ENCODE results near the gene ITGA2B. TPM values are rescaled to one million over a fixed set of nuclear protein-coding genes. Genes with fewer than 3 reads are reported as not detected.

ITGA2B gene
- total and polyA plus RNA-seq, 2 of the 13 experiments (the other 11 are each of a cell fraction or from before 2014, with no cell fraction given): 0.38 to 1.1 TPM

- TF ChIP-seq, protein P1, sequence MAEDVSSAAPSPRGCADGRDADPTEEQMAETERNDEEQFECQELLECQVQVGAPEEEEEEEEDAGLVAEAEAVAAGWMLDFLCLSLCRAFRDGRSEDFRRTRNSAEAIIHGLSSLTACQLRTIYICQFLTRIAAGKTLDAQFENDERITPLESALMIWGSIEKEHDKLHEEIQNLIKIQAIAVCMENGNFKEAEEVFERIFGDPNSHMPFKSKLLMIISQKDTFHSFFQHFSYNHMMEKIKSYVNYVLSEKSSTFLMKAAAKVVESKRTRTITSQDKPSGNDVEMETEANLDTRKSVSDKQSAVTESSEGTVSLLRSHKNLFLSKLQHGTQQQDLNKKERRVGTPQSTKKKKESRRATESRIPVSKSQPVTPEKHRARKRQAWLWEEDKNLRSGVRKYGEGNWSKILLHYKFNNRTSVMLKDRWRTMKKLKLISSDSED (CRISPR knock-in tag; IDR thresholded peaks at IDR 0.05): no peak
- TF ChIP-seq, protein P2, sequence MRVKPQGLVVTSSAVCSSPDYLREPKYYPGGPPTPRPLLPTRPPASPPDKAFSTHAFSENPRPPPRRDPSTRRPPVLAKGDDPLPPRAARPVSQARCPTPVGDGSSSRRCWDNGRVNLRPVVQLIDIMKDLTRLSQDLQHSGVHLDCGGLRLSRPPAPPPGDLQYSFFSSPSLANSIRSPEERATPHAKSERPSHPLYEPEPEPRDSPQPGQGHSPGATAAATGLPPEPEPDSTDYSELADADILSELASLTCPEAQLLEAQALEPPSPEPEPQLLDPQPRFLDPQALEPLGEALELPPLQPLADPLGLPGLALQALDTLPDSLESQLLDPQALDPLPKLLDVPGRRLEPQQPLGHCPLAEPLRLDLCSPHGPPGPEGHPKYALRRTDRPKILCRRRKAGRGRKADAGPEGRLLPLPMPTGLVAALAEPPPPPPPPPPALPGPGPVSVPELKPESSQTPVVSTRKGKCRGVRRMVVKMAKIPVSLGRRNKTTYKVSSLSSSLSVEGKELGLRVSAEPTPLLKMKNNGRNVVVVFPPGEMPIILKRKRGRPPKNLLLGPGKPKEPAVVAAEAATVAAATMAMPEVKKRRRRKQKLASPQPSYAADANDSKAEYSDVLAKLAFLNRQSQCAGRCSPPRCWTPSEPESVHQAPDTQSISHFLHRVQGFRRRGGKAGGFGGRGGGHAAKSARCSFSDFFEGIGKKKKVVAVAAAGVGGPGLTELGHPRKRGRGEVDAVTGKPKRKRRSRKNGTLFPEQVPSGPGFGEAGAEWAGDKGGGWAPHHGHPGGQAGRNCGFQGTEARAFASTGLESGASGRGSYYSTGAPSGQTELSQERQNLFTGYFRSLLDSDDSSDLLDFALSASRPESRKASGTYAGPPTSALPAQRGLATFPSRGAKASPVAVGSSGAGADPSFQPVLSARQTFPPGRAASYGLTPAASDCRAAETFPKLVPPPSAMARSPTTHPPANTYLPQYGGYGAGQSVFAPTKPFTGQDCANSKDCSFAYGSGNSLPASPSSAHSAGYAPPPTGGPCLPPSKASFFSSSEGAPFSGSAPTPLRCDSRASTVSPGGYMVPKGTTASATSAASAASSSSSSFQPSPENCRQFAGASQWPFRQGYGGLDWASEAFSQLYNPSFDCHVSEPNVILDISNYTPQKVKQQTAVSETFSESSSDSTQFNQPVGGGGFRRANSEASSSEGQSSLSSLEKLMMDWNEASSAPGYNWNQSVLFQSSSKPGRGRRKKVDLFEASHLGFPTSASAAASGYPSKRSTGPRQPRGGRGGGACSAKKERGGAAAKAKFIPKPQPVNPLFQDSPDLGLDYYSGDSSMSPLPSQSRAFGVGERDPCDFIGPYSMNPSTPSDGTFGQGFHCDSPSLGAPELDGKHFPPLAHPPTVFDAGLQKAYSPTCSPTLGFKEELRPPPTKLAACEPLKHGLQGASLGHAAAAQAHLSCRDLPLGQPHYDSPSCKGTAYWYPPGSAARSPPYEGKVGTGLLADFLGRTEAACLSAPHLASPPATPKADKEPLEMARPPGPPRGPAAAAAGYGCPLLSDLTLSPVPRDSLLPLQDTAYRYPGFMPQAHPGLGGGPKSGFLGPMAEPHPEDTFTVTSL (CRISPR knock-in tag; IDR thresholded peaks at IDR 0.05; ENCODE audit: borderline replicate concordance): no peak
- TF ChIP-seq ATAD3A (CRISPR knock-in tag; IDR thresholded peaks at IDR 0.05) (no peak), ATF7-NPFF (CRISPR knock-in tag; IDR thresholded peaks at IDR 0.05; ENCODE audit: low read depth) (no peak), ZFP41 (CRISPR knock-in tag; IDR thresholded peaks at IDR 0.05; ENCODE audit: borderline replicate concordance) (peak; percentile 66; the same call in 1 of the 2 replicates), THAP11 (CRISPR knock-in tag; IDR thresholded peaks at IDR 0.05) (no peak), TBP (CRISPR knock-in tag; IDR thresholded peaks at IDR 0.05) (no peak), PBX3 (CRISPR knock-in tag; IDR thresholded peaks at IDR 0.05; ENCODE audit: borderline replicate concordance) (no peak), XBP1 (CRISPR knock-in tag; IDR thresholded peaks at IDR 0.05) (no peak), TCF7L2 (IDR thresholded peaks at IDR 0.05; ENCODE audit: low read depth, low read length) (no peak), ZNF614 (CRISPR knock-in tag; IDR thresholded peaks at IDR 0.05; ENCODE audit: borderline replicate concordance) (0 out of 2 replicates have a peak, but pooled peaks have one; percentile 13), NFIC (IDR thresholded peaks at IDR 0.05; ENCODE audit: low read length) (no peak), ZNF737 (CRISPR knock-in tag; IDR thresholded peaks at IDR 0.05; ENCODE audit: borderline replicate concordance) (no peak), HNRNPK (IDR thresholded peaks at IDR 0.05; ENCODE audit: low read depth, low read length, poor library complexity, severe bottlenecking) (no peak), RXRA (CRISPR knock-in tag; IDR thresholded peaks at IDR 0.05) (no peak), PPARG (CRISPR knock-in tag; conservative IDR thresholded peaks at IDR 0.05) (0 out of 2 replicates have a peak, but pooled peaks have one; percentile 7), NFIB (CRISPR knock-in tag; IDR thresholded peaks at IDR 0.05; ENCODE audit: borderline replicate concordance) (no peak), ZKSCAN5 (CRISPR knock-in tag; IDR thresholded peaks at IDR 0.05) (no peak)
- TF ChIP-seq, protein P3, sequence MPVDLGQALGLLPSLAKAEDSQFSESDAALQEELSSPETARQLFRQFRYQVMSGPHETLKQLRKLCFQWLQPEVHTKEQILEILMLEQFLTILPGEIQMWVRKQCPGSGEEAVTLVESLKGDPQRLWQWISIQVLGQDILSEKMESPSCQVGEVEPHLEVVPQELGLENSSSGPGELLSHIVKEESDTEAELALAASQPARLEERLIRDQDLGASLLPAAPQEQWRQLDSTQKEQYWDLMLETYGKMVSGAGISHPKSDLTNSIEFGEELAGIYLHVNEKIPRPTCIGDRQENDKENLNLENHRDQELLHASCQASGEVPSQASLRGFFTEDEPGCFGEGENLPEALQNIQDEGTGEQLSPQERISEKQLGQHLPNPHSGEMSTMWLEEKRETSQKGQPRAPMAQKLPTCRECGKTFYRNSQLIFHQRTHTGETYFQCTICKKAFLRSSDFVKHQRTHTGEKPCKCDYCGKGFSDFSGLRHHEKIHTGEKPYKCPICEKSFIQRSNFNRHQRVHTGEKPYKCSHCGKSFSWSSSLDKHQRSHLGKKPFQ (CRISPR knock-in tag; IDR thresholded peaks at IDR 0.05; ENCODE audit: insufficient replicate concordance): no peak
Observed at GRCh38 chr17:44345454-44346026, 43.9 kb downstream of the ITGA2B start (continued).
